ENCODE measurements around the gene MMP27.
"Not testable (repeated sequence)": the region's sequence is repeated elsewhere in the genome, so short reads cannot be mapped to it uniquely, and the experiment has no call there.

MMP27 gene

GRCh38 chr11:102705626-102706025 is at the start of gene MMP27:
Gene MMP27 (minus strand): TSS chr11:102705769. CDS start chr11:102705714, 55 bp downstream.
- DNase-seq = no peak

GRCh38 chr11:102753267-102753666 is 47.7 kb upstream of the MMP27 start:
- DNase-seq = no peak

GRCh38 chr11:102751673-102752072 is 46.1 kb upstream of the MMP27 start:
- DNase-seq = no peak

- DNase-seq = no peak
Observed at GRCh38 chr11:102749101-102749722, 43.6 kb upstream of the MMP27 start.

- not testable (repeated sequence) for DNase-seq
Observed at GRCh38 chr11:102746746-102747578, 41.4 kb upstream of the MMP27 start.

- no peak for DNase-seq
Observed at GRCh38 chr11:102734650-102735049, 29.1 kb upstream of the MMP27 start.

- DNase-seq = peak; percentile 59
Observed at GRCh38 chr11:102733232-102733875, 27.8 kb upstream of the MMP27 start.

- DNase-seq = not testable (repeated sequence)
Observed at GRCh38 chr11:102730944-102731343, 25.4 kb upstream of the MMP27 start.

GRCh38 chr11:102729849-102730815 is 24.6 kb upstream of the MMP27 start:
- DNase-seq = no peak

- DNase-seq = no peak
Observed at GRCh38 chr11:102727890-102728289, 22.3 kb upstream of the MMP27 start.

- DNase-seq = no peak
Observed at GRCh38 chr11:102724904-102725500, 19.4 kb upstream of the MMP27 start, which contains the start of gene MMP8. Gene MMP8 (minus strand): TSS chr11:102724954. CDS start chr11:102724855, 99 bp downstream.

GRCh38 chr11:102722821-102723220 is 17.3 kb upstream of the MMP27 start:
- no peak for DNase-seq

- DNase-seq = no peak
Observed at GRCh38 chr11:102719620-102720277, 14.2 kb upstream of the MMP27 start.

GRCh38 chr11:102717280-102717679 is 11.7 kb upstream of the MMP27 start:
- DNase-seq = no peak

GRCh38 chr11:102716527-102716926 is 11.0 kb upstream of the MMP27 start:
- DNase-seq = no peak

- no peak for DNase-seq
Observed at GRCh38 chr11:102712137-102712536, 6.6 kb upstream of the MMP27 start.

- DNase-seq = no peak
Observed at GRCh38 chr11:102709201-102709945, 3.8 kb upstream of the MMP27 start.

- DNase-seq = no peak
Observed at GRCh38 chr11:102708654-102709053, 3.1 kb upstream of the MMP27 start.

GRCh38 chr11:102704841-102705240 is 728 bp downstream of the MMP27 start:
- DNase-seq = no peak

- DNase-seq = no peak
Observed at GRCh38 chr11:102703826-102704493, 1.6 kb downstream of the MMP27 start.

Measured in activated CD8-positive, alpha-beta memory T cell treated with anti-CD3 and anti-CD28 coated beads for 24 hours (primary cell).